RPMI8226 (cell line): ENCODE data around the gene LRRC8D.
"Not testable (repeated sequence)": the region's sequence is repeated elsewhere in the genome, so short reads cannot be mapped to it uniquely, and the experiment has no call there.

Experiments used
- DNase-seq: peaks from one replicate; pipeline ENCODE4 v3.0.0-alpha.2; 2015

LRRC8D gene

DNA sequence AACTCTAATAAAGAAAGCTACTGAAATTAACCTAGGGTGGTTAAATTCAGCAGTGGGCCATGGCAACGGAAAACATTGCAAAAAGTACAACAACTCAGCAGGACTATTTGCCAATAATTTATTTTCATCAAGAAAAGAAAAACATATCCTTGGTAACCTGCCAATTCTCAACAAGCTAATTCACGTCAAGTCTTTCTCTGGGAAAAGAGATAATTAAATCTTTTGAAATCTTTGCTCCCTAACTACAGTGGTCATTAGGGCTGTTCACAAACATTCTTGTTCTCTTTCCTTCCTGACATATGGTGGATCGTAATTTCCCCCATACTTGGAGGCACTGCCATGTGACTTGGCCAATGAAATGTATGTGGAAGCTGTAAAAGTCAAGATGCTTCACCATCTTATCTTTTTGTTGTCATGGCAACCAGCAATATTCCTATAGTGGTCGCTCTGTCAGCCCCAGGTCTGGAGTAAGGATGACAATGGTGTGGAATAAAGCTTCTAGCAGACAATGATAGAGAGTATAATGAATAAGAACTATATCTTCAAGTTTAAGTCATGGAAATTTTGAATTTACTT, 144.4 kb downstream of the LRRC8D start:
- DNase-seq = no peak

DNA sequence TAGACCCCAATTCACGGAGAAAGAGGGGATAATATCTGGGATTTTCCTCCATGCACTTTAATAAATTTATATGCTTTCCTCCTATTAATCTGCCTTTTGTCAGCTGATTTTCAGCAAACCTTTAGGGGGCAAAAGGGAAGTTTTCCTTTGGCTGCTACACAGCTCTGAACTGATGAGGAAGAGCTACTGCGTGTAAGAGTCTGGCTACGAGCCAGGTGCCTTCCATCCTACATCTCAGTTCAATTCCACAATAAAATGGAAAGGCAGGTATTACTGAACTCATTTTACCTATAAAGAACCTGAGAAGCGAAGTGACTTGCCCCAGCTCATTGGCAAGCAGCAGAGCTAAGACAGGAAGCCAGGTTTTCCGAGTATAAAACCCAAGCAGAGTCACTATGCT, 145.8 kb downstream of the LRRC8D start:
- DNase-seq = no peak

- DNase-seq = no peak
Observed at GRCh38 chr1:89971600-89971999, 150.8 kb downstream of the LRRC8D start.

GRCh38 chr1:89972024-89972423, 151.2 kb downstream of the LRRC8D start:
- DNase-seq = no peak

DNA sequence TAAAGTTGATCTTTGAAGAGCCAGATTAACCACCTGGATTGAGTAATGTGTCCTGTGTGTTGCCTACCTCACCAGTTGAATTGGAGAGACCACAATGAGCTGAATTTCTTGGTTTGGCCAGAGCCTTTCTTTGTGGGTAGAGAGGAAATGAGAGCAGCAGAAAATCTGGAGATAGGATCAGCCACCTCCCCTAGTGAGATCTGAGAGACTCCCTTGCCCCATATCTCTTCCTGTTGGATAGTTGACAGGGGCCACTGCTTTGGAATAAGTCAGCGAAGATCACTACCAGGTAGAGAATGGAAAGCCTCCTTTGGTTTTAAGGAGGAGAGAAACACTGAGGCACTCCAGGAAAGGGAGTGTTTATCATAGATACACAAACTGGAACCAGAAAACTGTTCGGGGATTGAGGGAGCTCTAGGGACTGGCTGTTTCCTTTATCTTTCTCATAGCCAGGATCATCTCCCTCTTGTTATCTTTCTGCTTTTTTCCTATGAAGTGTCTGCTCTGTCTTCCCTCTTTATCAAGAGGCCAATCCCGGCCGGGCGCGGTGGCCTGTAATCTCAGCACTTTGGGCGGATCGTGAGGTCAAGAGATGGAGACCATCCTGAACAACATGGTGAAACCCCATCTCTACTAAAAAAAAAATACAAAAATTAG, 152.8 kb downstream of the LRRC8D start:
- DNase-seq = no peak

DNA sequence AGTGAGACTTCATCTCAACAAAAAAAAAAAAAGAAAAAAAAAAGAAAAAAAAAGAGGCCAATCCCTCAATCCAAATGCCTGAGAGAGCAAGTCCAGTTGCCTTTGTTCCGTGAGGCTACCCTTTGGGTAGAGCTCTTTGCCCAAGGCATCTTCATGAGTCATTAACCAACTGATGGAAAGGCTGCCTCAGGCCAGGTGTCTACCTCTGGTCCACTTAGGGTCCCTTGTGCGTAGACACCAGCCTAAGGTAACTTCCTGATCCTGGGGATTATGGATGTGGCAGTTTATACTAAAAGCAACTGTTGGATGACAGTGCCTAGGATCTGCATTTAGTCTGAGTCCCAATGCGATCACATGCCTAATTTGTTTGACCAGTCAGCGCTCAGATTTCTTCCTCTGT, 153.4 kb downstream of the LRRC8D start:
- no peak for DNase-seq

DNA sequence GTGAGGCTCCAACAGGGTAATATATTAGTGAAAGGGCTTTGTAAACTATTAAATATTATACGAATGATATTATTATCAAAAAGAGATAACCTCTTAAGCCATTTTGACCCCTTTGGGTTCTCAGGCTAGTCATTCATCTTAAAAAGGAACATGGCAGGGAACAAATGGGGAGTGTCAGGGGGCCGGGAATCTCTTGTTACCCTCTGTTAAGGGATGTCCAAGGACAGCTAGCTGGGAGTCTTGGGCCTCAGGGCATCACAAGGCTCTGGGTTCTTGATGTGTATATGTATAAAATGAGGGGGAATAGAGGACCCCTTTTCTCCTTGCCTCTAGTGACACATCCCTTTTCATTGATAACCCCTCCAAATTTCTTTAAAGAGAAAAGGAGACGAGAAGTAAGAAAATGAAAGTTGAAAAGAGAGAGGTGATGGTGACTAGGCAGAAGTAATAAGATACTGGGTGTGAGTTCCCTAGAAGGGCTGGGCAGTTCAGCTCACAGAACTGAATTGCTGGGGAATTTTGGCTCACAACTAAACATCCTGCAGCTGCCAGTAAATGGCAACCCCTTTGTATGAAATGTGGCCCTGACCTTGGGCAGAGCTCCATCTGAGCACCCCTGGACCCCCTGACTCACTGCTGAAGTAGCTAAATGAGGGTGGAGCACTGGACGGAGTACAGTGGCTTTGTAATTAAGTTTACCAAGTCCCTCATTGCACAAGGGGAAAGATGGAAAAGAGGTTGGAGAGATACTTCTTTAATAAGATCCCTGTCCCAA, 154.1 kb downstream of the LRRC8D start:
- DNase-seq = no peak

DNA sequence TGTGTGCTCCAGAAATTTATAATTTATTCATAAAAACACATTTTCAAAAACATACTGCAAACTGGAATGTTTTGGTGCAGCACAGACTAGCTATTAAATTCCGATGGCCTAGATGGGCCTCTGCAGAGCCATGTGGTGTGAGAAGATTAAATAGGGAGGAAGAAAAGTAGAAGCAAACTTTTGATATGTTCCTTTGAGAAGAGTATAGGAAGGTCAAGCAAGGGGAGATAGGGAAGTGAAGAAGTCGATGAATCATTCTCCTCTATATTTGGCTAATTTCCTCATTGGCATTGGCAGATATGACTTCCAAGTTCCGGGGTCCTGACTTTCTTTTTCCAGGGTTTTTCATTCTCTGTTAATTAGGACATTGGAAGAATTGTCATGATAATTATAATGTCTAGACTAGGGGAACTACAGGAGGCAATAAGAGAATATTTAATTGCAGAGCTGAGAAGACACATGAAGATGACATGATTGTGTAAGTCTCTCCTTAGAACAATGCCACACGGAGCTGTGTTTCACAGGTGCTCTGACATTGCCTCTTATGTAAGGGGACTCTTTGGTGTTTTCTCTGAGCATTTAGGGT, 154.8 kb downstream of the LRRC8D start:
- no peak for DNase-seq

- no peak for DNase-seq
Observed at GRCh38 chr1:89978755-89979154, 157.9 kb downstream of the LRRC8D start.

DNA sequence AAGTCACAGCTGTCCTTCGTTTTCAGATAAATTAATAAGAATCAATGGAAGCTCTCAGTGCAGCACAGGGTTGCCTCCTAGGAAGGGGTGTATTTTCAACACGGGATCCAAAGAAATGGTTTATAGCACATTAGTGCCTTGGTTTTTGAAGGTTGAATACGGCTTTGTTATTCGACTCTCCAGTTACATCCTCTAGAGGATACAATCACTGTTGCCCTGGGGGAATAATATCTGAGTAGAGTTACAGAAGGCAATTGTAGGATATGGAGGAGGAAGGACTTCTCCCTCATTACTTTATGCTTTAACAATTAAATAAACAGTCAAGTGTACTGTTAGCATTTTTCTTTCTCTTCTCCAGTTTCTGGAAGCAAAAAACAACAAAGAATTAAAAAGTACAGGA, 159.8 kb downstream of the LRRC8D start:
- no peak for DNase-seq

DNA sequence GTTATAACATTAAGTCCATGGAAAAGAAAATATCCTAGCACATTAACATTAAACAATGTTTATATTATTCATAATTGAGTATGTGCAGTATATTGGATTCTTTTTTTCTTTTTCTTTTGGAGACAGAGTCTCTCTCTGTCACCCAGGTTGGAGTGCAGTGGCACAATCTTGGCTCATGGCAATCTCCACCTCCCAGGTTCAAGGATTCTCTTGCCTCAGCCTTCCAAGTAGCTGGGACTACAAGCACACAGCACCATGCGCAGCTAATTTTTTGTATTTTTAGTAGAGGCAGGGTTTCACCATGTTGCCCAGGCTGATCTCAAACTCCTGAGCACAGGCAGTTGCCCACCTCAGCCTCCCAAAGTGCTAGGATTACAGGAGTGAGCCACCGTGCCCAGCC, 162.0 kb downstream of the LRRC8D start:
- not testable (repeated sequence) for DNase-seq

GRCh38 chr1:89984564-89985116, 163.8 kb downstream of the LRRC8D start:
- DNase-seq = not testable (repeated sequence)

DNA sequence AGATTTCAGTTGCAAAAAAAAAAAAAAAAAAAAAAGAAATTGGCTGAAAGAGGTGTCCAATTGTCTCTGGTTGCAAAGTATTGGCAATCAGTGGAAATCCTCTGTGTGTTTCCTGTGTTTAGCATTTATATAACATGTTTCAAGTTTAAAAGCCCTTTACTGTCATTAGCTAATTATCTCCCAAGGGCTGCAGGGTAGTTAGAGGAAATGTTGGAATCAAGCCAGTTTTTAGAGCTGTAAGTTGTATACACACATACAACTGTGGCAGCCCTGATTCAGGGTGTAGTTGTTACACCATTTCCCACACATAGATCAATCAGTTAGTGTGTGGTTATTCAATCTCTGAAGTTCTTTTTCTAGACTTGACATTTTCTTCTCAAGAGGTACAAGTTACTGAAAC, 165.2 kb downstream of the LRRC8D start:
- no peak for DNase-seq
